Liver (tissue), 3 donors: Measurements from ENCODE around the gene CARD8.

Source experiments
- ATF3 ChIP-seq: IDR thresholded peaks from 2 replicates; pipeline ENCODE4 v1.6.1; 2016; ENCODE audit warnings: antibody characterized with exemption
- CTCF ChIP-seq: fragments of 150-350 bp; IDR thresholded peaks from 2 replicates; pipeline ENCODE4 v1.5.1; 2017; ENCODE audit warnings: improper control_type of control experiment, low read depth, low read length; ENCODE audit not compliant: missing input control
- FOXA1 ChIP-seq: IDR thresholded peaks from 2 replicates; pipeline ENCODE4 v1.6.1; 2016; ENCODE audit warnings: antibody characterized with exemption
- GABPA ChIP-seq, 2 donors: IDR thresholded peaks in 1 of 2; conservative IDR thresholded peaks in 1 of 2; 2 replicates each; pipeline ENCODE4 v1.6.1; 2016; ENCODE audit warnings: antibody characterized with exemption in 2 of 2, mild to moderate bottlenecking in 1 of 2, moderate library complexity in 1 of 2
- JUND ChIP-seq, 2 donors: IDR thresholded peaks; 2 replicates each; pipeline ENCODE4 v1.6.1; 2016; ENCODE audit warnings: antibody characterized with exemption in 2 of 2
- MAX ChIP-seq: IDR thresholded peaks from 2 replicates; pipeline ENCODE4 v1.6.1; 2016; ENCODE audit warnings: antibody characterized with exemption
- REST ChIP-seq: IDR thresholded peaks from 2 replicates; pipeline ENCODE4 v1.6.1; 2016; ENCODE audit warnings: antibody characterized with exemption, mild to moderate bottlenecking
- SP1 ChIP-seq: IDR thresholded peaks from 2 replicates; pipeline ENCODE4 v1.6.1; 2018; ENCODE audit warnings: antibody characterized with exemption, mild to moderate bottlenecking
- TAF1 ChIP-seq: conservative IDR thresholded peaks from 2 replicates; pipeline ENCODE4 v1.6.1; 2016; ENCODE audit warnings: antibody characterized with exemption, mild to moderate bottlenecking
- YY1 ChIP-seq: IDR thresholded peaks from 2 replicates; pipeline ENCODE4 v1.6.1; 2016; ENCODE audit warnings: antibody characterized with exemption, mild to moderate bottlenecking
- ZBTB33 ChIP-seq: IDR thresholded peaks from 2 replicates; pipeline ENCODE4 v1.6.1; 2016; ENCODE audit warnings: antibody characterized with exemption
- donor health status: healthy.
- donor health status: healthy.

GRCh38 chr19:48271531-48272151, 15.9 kb upstream of the CARD8 start:
- no peak for TF ChIP-seq YY1
- no peak for TF ChIP-seq CTCF
- no peak for TF ChIP-seq ZBTB33
- TF ChIP-seq JUND (IDR thresholded peaks at IDR 0.05) = no peak
- no peak for TF ChIP-seq MAX
- no peak for TF ChIP-seq GABPA (IDR thresholded peaks at IDR 0.05 in 1 of 2, conservative IDR thresholded peaks at IDR 0.05 in 1 of 2)
- TF ChIP-seq SP1 = no peak
- TF ChIP-seq ATF3 = no peak
- no peak for TF ChIP-seq TAF1
- TF ChIP-seq REST = no peak
- TF ChIP-seq FOXA1 = no peak
